GM10266 (cell line): ENCODE results near the gene IFNA5.

Experiments used
- DNase-seq: peaks from one replicate; pipeline ENCODE4 v3.0.0; 2012; ENCODE audit errors: extremely low spot score
- TF ChIP-seq, protein P1 (sequence below): IDR thresholded peaks from 2 replicates; pipeline ENCODE4 v1.5.1; 2012; ENCODE audit warnings: mild to moderate bottlenecking, low read depth; ENCODE audit not compliant: control insufficient read depth, insufficient read depth; ENCODE audit errors: missing control alignments

The IFNA5 gene

DNA sequence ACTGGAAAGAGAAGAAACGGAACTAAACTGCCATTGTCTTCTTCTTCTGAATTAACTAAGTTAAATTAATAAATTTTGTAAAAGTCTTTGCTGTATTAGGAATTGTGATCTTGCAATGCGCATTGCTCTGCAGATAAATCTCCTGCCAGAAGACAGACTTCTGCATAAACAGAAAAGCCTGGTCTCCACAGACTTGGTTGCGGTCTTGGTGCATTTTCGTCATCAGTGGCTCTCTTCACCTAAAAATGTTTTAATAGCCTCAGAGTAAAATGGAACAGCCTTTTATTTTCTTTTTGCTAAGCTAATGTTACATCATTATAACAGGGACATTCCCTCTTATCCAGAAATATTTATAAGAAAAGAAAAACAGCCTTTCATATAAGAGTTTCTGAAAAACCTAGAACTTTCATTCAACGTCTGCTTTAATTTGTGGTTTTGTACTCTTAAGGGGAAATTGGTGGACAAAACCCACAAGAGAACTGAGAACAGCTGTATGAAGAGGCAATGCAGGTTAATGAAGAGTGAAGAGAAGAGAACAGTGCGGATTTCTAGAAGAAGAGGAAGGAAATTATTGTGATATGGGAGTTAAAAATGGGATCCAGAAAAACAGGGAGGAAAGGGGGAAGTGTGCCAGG lies 10.1 kb downstream of the IFNA5 start:
- peak; percentile 7 for DNase-seq
- TF ChIP-seq, protein P1, sequence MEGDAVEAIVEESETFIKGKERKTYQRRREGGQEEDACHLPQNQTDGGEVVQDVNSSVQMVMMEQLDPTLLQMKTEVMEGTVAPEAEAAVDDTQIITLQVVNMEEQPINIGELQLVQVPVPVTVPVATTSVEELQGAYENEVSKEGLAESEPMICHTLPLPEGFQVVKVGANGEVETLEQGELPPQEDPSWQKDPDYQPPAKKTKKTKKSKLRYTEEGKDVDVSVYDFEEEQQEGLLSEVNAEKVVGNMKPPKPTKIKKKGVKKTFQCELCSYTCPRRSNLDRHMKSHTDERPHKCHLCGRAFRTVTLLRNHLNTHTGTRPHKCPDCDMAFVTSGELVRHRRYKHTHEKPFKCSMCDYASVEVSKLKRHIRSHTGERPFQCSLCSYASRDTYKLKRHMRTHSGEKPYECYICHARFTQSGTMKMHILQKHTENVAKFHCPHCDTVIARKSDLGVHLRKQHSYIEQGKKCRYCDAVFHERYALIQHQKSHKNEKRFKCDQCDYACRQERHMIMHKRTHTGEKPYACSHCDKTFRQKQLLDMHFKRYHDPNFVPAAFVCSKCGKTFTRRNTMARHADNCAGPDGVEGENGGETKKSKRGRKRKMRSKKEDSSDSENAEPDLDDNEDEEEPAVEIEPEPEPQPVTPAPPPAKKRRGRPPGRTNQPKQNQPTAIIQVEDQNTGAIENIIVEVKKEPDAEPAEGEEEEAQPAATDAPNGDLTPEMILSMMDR, result no peak

DNA sequence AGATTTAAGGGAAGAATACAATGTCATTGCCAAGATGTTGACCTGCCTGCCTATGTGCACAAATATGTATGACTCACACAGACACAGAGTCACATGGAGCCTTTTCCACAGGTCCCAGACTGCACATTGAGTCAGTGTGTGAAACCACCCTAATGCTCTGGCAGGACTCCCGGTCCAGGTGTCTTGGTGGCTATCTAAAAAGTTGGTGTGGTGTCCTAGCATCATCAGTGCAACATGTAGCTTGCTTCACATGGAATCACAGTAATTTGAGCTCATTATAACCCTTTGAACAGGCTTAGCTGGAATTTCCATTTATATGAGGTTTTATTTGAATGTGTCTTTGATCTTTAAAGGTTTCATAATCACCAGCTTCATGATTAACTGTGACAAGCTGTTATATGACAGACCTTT lies 10.7 kb downstream of the IFNA5 start:
- TF ChIP-seq, protein P1, result no peak
- DNase-seq, result no peak

DNA sequence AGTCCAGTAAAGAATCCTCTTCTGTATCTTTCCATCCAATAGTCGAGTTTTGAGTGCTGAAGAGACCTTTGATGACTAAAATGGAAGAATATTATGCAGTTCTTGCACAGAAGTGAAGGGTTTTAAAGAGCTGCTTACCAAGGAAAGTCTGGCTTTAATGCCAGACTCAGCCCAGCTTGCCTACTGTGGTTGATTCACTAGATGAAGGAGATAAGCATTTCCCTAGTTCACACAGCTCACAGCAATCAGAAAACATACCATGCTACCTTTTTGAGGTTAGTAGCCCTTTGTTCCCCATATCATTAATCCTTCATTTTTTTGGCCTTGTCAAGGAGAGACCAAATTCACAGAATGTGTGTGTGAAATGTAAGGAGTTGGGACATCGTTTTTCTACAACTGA lies 15.3 kb downstream of the IFNA5 start:
- TF ChIP-seq, protein P1, result no peak
- DNase-seq, result no peak

DNA sequence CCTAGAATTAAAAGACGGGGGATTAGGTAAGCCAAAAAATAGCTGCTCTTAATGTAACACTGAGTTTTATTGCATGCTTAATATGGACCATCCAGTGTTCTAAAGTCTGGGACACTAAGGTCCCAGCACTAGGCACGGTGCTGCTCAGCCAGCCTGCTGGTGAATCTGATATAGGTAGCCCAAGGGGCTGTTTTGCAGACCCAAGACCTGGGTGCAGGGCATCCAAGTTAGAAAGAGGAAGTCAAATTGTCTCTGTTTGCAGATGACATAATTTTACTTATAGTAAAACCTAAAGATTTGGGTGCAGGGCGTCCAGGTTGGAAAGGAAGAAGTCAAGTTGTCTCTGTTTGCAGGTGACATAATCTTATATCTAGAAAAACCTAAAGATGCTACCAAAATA lies 17.8 kb downstream of the IFNA5 start:
- no peak for DNase-seq
- TF ChIP-seq, protein P1, result no peak

DNA sequence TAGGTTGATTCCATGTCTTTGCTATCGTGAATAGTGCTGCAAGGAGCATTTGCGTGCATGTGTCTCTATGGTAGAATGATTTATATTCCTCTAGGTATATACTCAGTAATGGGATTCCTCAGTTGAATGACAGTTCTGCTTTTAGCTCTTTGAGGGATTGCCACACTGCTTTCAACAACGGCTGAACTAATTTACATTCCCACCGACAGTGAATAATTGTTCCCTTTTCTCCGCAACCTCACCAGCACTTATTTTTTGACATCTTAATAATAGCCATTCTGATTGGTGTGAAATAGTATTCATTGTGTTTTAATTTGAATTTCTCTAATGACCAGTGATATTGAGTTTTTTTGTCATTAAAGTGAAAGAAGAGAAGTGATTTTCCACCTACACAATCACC lies 18.5 kb downstream of the IFNA5 start:
- TF ChIP-seq, protein P1, result no peak
- no peak for DNase-seq

DNA sequence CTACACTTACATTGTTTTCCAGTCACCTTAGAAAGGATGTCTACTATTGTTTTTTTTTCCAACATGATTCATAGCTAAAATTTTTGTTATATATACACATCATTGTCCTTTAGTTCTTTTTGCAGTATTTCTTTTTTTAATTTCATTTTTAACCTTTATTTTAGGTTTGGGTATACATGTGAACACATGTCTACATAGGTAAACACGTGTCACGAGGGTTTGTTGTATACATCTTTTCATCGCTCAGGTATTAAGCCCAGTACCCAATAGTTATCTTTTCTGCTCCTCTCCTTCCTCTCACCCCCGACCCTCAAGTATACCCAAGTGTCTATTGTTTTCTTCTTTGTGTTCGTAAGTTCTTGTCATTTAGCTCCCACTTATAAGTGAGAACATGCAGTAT lies 19.0 kb downstream of the IFNA5 start:
- TF ChIP-seq, protein P1, result no peak
- DNase-seq, result no peak

DNA sequence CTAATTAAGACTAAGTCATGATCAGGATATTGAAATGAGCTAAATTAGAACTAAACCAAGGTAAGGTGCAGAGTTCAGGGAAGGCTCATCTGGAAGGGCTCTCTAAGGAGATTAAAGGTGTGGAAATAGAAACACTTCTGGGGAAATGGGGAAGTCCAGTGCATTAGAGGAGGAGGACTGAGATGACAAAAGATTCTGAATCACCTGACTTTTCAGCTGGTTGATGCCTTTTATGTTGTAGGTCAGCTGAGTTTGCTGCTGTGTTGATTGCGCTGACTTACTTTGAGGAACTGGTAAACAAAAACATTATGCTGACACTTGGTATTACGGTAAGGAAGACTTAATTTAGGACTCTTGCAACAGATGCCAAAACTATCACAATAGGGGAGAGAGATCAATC lies 23.8 kb downstream of the IFNA5 start:
- DNase-seq, result no peak
- TF ChIP-seq, protein P1, result no peak

DNA sequence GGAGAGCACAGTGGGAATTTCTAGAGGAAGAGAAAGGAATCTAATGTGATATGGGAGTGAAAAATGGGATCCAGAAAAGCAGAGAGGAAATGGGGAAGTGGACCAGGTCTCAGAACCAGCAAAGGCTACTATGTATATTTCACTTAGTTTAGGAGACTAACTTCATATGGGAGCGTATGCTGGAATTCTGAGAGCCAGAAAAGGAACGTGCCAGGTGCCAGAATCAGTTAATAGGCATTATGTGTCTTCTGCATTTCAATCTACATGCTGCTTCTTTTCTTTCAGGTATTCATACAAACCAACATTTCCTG lies 36.8 kb downstream of the IFNA5 start:
- TF ChIP-seq, protein P1, result no peak

More for the DNA sequence above, 36.8 kb downstream of the IFNA5 start:
- DNase-seq, result no peak
